ENCODE data around the gene COLEC12. TPM values are rescaled to one million over a fixed set of nuclear protein-coding genes. Genes with fewer than 3 reads are reported as not detected.

The COLEC12 gene
- total RNA-seq, 1 donor from 2014 or later = 7.3 TPM

- Histone ChIP-seq H3K27ac (replicated peaks) (no peak overlapping the region), H3K4me3 (no peak overlapping the region), H3K9me3 (replicated peaks) (peaks cover 20% of the 10 kb centered on the region), H3K27me3 (ENCODE audit: low read depth) (no peaks in the 10 kb centered on the region), H3K36me3 (no peaks in the 10 kb centered on the region), H3K4me1 (peaks cover 6% of the 10 kb centered on the region)
- TF ChIP-seq, protein P1, sequence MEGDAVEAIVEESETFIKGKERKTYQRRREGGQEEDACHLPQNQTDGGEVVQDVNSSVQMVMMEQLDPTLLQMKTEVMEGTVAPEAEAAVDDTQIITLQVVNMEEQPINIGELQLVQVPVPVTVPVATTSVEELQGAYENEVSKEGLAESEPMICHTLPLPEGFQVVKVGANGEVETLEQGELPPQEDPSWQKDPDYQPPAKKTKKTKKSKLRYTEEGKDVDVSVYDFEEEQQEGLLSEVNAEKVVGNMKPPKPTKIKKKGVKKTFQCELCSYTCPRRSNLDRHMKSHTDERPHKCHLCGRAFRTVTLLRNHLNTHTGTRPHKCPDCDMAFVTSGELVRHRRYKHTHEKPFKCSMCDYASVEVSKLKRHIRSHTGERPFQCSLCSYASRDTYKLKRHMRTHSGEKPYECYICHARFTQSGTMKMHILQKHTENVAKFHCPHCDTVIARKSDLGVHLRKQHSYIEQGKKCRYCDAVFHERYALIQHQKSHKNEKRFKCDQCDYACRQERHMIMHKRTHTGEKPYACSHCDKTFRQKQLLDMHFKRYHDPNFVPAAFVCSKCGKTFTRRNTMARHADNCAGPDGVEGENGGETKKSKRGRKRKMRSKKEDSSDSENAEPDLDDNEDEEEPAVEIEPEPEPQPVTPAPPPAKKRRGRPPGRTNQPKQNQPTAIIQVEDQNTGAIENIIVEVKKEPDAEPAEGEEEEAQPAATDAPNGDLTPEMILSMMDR (IDR thresholded peaks at IDR 0.05; ENCODE audit: borderline replicate concordance) = no peak
- no peak for DNase-seq
- intact Hi-C loops (cut with micrococcal nuclease) = no loop called here
Measured at GRCh38 chr18:402129-402528, 98.4 kb downstream of the COLEC12 start.

DNA sequence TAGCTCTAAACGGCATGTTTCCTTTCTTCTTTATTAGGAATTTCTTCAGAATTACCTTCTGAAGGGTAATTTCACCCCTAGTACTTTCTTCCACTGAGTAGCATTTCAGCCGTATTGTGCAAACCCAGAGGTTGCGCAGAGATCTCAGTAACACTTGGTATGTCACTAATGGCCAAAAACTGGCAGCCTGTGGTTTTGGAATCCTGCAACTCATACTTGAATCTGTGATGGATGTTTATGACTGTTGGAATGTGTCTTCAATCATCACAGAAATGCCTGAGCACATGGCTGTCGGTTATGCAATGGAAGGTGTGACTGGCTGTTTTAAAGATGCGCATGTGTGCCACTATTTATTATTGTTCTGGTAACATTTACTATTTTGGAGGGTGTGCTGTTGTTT is 100.0 kb downstream of the COLEC12 start:
- TF ChIP-seq, protein P1 (IDR thresholded peaks at IDR 0.05; ENCODE audit: borderline replicate concordance) = no peak
- no peak for DNase-seq
- Histone ChIP-seq H3K27ac (replicated peaks) (no peak overlapping the region), H3K9me3 (replicated peaks) (peaks cover 18% of the 10 kb centered on the region), H3K27me3 (ENCODE audit: low read depth) (no peaks in the 10 kb centered on the region), H3K4me3 (no peak overlapping the region), H3K4me1 (peaks cover 10% of the 10 kb centered on the region), H3K36me3 (no peaks in the 10 kb centered on the region)
- intact Hi-C loops (cut with micrococcal nuclease) = no loop called here

DNA sequence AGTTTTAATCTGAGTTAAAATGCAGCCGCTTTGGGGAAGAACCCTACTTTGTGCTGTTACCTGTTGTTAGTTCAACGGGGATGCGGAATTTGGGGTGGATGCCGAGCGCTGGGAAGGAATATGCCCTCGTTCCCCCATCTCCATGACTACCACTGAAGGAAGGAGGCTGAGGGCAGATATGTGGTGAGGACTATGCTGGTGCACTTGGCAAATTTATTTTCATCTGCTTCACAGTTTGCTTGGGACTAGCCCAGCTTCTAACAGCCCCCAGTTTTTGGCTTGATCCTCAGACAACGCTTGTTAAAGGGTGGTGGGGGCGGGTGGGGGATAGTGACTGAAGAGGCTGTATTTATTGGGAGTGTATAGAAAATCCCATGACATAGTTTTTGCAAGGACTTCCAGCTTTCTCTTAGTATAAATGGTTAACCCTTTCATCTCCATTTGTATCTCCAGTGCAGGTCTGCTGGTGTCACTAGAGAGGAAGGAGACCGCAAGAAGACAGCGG is 100.8 kb downstream of the COLEC12 start:
- Histone ChIP-seq H3K4me1 (peaks cover 17% of the 10 kb centered on the region), H3K27me3 (ENCODE audit: low read depth) (no peaks in the 10 kb centered on the region), H3K27ac (replicated peaks) (no peak overlapping the region), H3K9me3 (replicated peaks) (peaks cover 10% of the 10 kb centered on the region), H3K36me3 (no peaks in the 10 kb centered on the region), H3K4me3 (no peak overlapping the region)
- TF ChIP-seq, protein P1 (IDR thresholded peaks at IDR 0.05; ENCODE audit: borderline replicate concordance) = no peak
- no peak for DNase-seq
- intact Hi-C loops (cut with micrococcal nuclease) = no loop called here

GRCh38 chr18:398935-399630 is 101.4 kb downstream of the COLEC12 start:
- no peaks in the 10 kb centered on the region for H3K27me3 ChIP-seq (ENCODE audit: low read depth)
- no peak for DNase-seq
- peaks cover 4% of the 10 kb centered on the region for H3K9me3 ChIP-seq (replicated peaks)
- no peak overlapping the region for H3K27ac ChIP-seq (replicated peaks)
- H3K4me1 ChIP-seq = peaks cover 22% of the 10 kb centered on the region
- TF ChIP-seq, protein P1 (IDR thresholded peaks at IDR 0.05; ENCODE audit: borderline replicate concordance) = no peak
- no peaks in the 10 kb centered on the region for H3K36me3 ChIP-seq
- intact Hi-C loops (cut with micrococcal nuclease) = no loop called here
- no peak overlapping the region for H3K4me3 ChIP-seq

- no peak for DNase-seq
- H3K9me3 ChIP-seq (replicated peaks) = no peaks in the 10 kb centered on the region
- no peaks in the 10 kb centered on the region for H3K27me3 ChIP-seq (ENCODE audit: low read depth)
- H3K27ac ChIP-seq (replicated peaks) = peak overlapping the region; percentile 37
- intact Hi-C loops (cut with micrococcal nuclease) = no loop called here
- peaks cover 27% of the 10 kb centered on the region for H3K4me1 ChIP-seq
- TF ChIP-seq, protein P1 (IDR thresholded peaks at IDR 0.05; ENCODE audit: borderline replicate concordance) = no peak
- H3K4me3 ChIP-seq = no peak overlapping the region
- H3K36me3 ChIP-seq = no peaks in the 10 kb centered on the region
Measured at GRCh38 chr18:396556-396955, 103.9 kb downstream of the COLEC12 start.
